Measurements from ENCODE around the gene F2.

GRCh38 chr11:46727952-46728658, 9.1 kb downstream of the F2 start:
- TF ChIP-seq EZH2 (IDR thresholded peaks at IDR 0.05; ENCODE audit: insufficient read depth, poor library complexity, severe bottlenecking) (no peak), EZH2phosphoT487 (IDR thresholded peaks at IDR 0.05; ENCODE audit: insufficient read depth, low read depth) (no peak)
